ENCODE measurements around the gene UNC119. TPM values are rescaled to one million over a fixed set of nuclear protein-coding genes. Genes with fewer than 3 reads are reported as not detected.

UNC119 gene
- total RNA-seq, 1 donor from 2014 or later, result 47.2 TPM

DNA sequence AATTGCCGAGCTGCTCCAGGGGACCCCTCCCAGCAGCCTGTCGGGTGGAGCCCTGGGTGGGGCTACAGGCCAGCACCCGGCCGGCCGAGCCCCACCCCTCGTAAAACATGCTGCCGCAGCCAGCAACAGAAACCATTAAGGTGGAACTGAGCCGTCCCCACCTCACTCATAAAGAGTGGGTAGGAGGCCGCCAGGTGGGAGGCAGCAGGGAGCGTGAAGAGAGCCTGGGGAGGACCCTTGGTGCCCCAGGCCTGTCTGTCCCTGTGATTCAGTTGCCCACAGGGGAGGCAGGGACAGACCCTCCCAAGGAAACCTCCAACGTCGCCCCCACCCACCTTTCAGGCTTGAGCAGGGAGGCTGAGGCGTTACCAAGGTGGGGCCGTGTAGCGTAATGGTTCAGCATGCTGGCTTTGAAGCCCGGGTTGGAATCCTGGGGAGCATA is 37.8 kb downstream of the UNC119 start:
- H3K9me3 Mint-ChIP-seq (ENCODE audit: unreplicated experiment), result no peaks in the 10 kb centered on the region
- no peaks in the 10 kb centered on the region for H3K36me3 Mint-ChIP-seq (ENCODE audit: low read depth, unreplicated experiment)
- no peak overlapping the region for H3K4me3 Mint-ChIP-seq (ENCODE audit: unreplicated experiment)
- peaks cover 2% of the 10 kb centered on the region for H3K4me1 Mint-ChIP-seq (ENCODE audit: unreplicated experiment)
- peaks cover 15% of the 10 kb centered on the region for H3K27me3 Mint-ChIP-seq (ENCODE audit: unreplicated experiment)
- H3K27ac Mint-ChIP-seq (ENCODE audit: unreplicated experiment), result no peak overlapping the region
- no peak for DNase-seq (ENCODE audit: low spot score)
- TF ChIP-seq, protein P1, sequence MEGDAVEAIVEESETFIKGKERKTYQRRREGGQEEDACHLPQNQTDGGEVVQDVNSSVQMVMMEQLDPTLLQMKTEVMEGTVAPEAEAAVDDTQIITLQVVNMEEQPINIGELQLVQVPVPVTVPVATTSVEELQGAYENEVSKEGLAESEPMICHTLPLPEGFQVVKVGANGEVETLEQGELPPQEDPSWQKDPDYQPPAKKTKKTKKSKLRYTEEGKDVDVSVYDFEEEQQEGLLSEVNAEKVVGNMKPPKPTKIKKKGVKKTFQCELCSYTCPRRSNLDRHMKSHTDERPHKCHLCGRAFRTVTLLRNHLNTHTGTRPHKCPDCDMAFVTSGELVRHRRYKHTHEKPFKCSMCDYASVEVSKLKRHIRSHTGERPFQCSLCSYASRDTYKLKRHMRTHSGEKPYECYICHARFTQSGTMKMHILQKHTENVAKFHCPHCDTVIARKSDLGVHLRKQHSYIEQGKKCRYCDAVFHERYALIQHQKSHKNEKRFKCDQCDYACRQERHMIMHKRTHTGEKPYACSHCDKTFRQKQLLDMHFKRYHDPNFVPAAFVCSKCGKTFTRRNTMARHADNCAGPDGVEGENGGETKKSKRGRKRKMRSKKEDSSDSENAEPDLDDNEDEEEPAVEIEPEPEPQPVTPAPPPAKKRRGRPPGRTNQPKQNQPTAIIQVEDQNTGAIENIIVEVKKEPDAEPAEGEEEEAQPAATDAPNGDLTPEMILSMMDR (IDR thresholded peaks at IDR 0.05; ENCODE audit: unreplicated experiment), result no peak

- Mint-ChIP-seq H3K4me3 (ENCODE audit: unreplicated experiment) (no peak overlapping the region), H3K36me3 (ENCODE audit: low read depth, unreplicated experiment) (no peaks in the 10 kb centered on the region), H3K27me3 (ENCODE audit: unreplicated experiment) (peaks cover 19% of the 10 kb centered on the region), H3K4me1 (ENCODE audit: unreplicated experiment) (no peaks in the 10 kb centered on the region), H3K27ac (ENCODE audit: unreplicated experiment) (no peak overlapping the region), H3K9me3 (ENCODE audit: unreplicated experiment) (no peaks in the 10 kb centered on the region)
- TF ChIP-seq, protein P1 (IDR thresholded peaks at IDR 0.05; ENCODE audit: unreplicated experiment), result no peak
- no peak for DNase-seq (ENCODE audit: low spot score)
Measured at GRCh38 chr17:28513476-28513875, 38.9 kb downstream of the UNC119 start.

- TF ChIP-seq, protein P1 (IDR thresholded peaks at IDR 0.05; ENCODE audit: unreplicated experiment), result no peak
- Mint-ChIP-seq H3K27me3 (ENCODE audit: unreplicated experiment) (peaks cover 16% of the 10 kb centered on the region), H3K9me3 (ENCODE audit: unreplicated experiment) (no peaks in the 10 kb centered on the region), H3K4me3 (ENCODE audit: unreplicated experiment) (no peak overlapping the region), H3K36me3 (ENCODE audit: low read depth, unreplicated experiment) (no peaks in the 10 kb centered on the region), H3K4me1 (ENCODE audit: unreplicated experiment) (no peaks in the 10 kb centered on the region), H3K27ac (ENCODE audit: unreplicated experiment) (no peak overlapping the region)
- DNase-seq (ENCODE audit: low spot score), result no peak
Measured at GRCh38 chr17:28511858-28512461, 40.5 kb downstream of the UNC119 start.

- TF ChIP-seq, protein P1 (IDR thresholded peaks at IDR 0.05; ENCODE audit: unreplicated experiment), result no peak
- no peak overlapping the region for H3K27ac Mint-ChIP-seq (ENCODE audit: unreplicated experiment)
- no peaks in the 10 kb centered on the region for H3K4me1 Mint-ChIP-seq (ENCODE audit: unreplicated experiment)
- H3K9me3 Mint-ChIP-seq (ENCODE audit: unreplicated experiment), result no peaks in the 10 kb centered on the region
- peaks cover 3% of the 10 kb centered on the region for H3K36me3 Mint-ChIP-seq (ENCODE audit: low read depth, unreplicated experiment)
- H3K4me3 Mint-ChIP-seq (ENCODE audit: unreplicated experiment), result no peak overlapping the region
- H3K27me3 Mint-ChIP-seq (ENCODE audit: unreplicated experiment), result peaks cover 17% of the 10 kb centered on the region
- no peak for DNase-seq (ENCODE audit: low spot score)
Measured at GRCh38 chr17:28509789-28510188, 42.6 kb downstream of the UNC119 start.

- H3K4me1 Mint-ChIP-seq (ENCODE audit: unreplicated experiment), result no peaks in the 10 kb centered on the region
- H3K27ac Mint-ChIP-seq (ENCODE audit: unreplicated experiment), result no peak overlapping the region
- peaks cover 16% of the 10 kb centered on the region for H3K27me3 Mint-ChIP-seq (ENCODE audit: unreplicated experiment)
- TF ChIP-seq, protein P1 (IDR thresholded peaks at IDR 0.05; ENCODE audit: unreplicated experiment), result no peak
- peaks cover 3% of the 10 kb centered on the region for H3K36me3 Mint-ChIP-seq (ENCODE audit: low read depth, unreplicated experiment)
- no peak for DNase-seq (ENCODE audit: low spot score)
- H3K9me3 Mint-ChIP-seq (ENCODE audit: unreplicated experiment), result no peaks in the 10 kb centered on the region
- no peak overlapping the region for H3K4me3 Mint-ChIP-seq (ENCODE audit: unreplicated experiment)
Measured at GRCh38 chr17:28508211-28508724, 44.2 kb downstream of the UNC119 start.

Data from endothelial cell (in vitro differentiated cells).